HG02642 (cell line): Measurements from ENCODE around the gene MBD3L2.
"Not testable (repeated sequence)": the region's sequence is repeated elsewhere in the genome, so short reads cannot be mapped to it uniquely, and the experiment has no call there.

Source experiments
- ATAC-seq: cut with Tn5 transposase; IDR thresholded peaks from one replicate; pipeline ENCODE4 v1.9.1; 2021; ENCODE audit warnings: mild to moderate bottlenecking; ENCODE audit not compliant: unreplicated experiment, poor library complexity

The MBD3L2 gene

DNA sequence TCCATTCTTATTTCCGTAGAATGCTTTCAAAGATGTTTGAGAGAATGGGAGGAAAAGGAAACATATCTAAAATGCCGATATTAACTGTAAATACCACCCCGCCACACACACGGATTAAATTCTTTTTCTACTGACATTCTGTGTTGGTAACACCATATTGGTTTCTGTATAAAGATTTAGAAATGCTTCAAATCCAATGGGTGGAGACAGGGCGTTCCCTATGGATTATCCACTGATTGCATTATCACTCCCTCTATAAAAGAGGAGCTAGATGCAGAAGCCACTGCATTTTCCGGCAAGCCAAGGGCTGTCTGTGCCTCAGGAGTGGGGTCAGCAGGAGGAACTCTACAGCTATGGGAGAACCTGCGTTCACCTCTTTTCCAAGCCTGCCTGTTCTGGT is at the start of gene MBD3L2:
TSS of gene MBD3L2 (plus strand) at position 301 of the 400 bp plus-strand sequence. CDS start at position 354, 53 bp downstream.
- not testable (repeated sequence) for ATAC-seq

DNA sequence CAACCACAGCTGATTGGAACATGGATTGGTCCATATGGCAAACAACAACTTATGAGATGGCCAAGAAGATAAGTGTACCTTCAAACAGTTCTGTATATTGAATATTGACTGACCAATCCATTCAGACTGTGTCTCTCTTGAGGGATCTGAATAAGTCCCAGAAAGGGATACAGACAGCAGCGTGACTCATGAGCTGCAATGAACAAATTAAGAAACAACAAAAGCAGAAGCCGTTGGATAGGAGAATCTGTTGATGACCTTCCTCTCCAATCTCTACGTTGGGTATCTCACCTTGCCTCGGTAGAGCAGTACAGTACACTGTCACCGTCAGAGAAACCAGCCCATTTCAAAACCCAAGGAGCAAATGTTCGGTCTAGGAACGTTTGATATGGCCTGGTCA is 49.2 kb upstream of the MBD3L2 start:
- no peak for ATAC-seq

DNA sequence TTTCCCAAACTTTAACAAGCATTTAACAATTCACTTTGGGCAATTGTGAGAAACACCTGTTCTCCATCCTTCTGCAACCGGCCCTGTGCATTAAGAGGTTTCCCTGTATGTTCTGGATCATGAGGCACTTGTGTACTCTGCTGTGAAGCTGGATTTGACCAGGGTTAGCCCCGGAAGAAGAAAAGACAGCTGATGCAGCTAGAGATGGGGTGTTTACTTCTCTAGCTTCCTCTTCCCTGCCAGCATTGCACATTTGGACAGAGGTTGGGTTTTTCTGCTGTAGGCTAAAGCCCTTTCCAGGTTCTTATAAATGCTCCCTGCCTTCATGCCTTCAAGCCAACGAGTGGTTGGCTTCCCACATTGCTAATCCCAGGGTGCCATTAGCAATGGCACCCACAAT is 48.8 kb upstream of the MBD3L2 start:
- ATAC-seq, result no peak

GRCh38 chr19:7000816-7001215 is 48.3 kb upstream of the MBD3L2 start:
- no peak for ATAC-seq

DNA sequence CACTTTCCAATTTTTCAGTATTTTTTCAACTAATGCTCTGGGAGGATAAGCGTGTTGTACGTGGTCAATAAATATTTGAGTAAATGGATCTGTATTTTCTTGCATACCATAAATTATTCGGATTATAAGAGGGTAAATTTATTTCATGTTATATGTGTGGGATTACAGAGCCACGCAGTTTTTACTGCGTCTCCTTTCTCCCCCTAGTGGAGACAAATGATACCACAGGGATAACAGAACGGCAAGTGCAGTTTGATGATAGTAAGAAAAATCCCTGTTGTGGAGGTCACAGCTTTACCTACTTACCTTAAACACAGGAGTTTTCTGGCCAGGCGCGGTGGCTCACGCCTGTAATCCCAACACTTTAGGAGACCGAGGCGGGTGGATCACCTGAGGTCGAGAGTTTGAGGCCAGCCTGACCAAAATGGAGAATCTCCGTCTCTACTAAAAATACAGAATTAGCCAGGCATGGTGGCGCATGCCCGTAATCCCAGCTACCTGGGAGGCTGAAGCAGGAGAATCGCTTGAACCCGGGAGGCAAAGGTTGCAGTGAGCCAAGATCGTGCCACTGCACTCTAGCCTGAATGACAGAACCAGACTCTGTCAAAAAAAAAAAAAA is 44.7 kb upstream of the MBD3L2 start:
- ATAC-seq, result no peak

- no peak for ATAC-seq
These were observed 42.9 kb upstream of the MBD3L2 start for GRCh38 chr19:7006135-7006704.

- no peak for ATAC-seq
These were observed 41.3 kb upstream of the MBD3L2 start for GRCh38 chr19:7007859-7008258.

- no peak for ATAC-seq
These were observed 38.2 kb upstream of the MBD3L2 start for GRCh38 chr19:7010722-7011593.

GRCh38 chr19:7013678-7014077 is 35.4 kb upstream of the MBD3L2 start:
- no peak for ATAC-seq

DNA sequence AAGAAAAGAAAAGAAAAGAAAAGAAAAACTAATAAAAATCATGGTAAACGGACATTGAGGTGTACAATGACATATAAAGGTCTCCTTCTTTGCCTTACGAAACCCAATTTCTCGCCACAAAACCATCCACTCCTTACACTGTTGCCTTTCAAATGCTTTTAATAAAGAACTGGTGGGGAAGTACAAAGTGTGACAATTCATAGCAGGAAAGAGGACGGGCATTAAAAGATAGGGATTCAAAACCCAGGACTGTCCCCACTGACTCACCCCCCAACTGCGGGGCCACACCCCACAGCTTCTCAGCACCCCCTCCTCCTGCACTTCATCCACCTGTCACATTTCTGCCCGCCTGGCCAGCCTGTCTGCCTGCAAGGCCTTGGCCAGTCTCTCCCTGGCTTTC is 30.3 kb upstream of the MBD3L2 start:
- ATAC-seq, result no peak

GRCh38 chr19:7021331-7021730 is 27.8 kb upstream of the MBD3L2 start, which contains the start of gene MBD3L2B:
TSS of gene MBD3L2B (minus strand) at chr19:7021431. CDS start at chr19:7021397, 34 bp downstream.
- not testable (repeated sequence) for ATAC-seq

GRCh38 chr19:7028790-7029189 is 20.3 kb upstream of the MBD3L2 start:
- ATAC-seq, result not testable (repeated sequence)

GRCh38 chr19:7030278-7030677 is 18.8 kb upstream of the MBD3L2 start, which contains the start of gene MBD3L5:
TSS of gene MBD3L5 (plus strand) at chr19:7030578. CDS start at chr19:7030612, 34 bp downstream.
- not testable (repeated sequence) for ATAC-seq

- not testable (repeated sequence) for ATAC-seq
These were observed 9.0 kb upstream of the MBD3L2 start, which contains the start of gene MBD3L4 for GRCh38 chr19:7040079-7040478. TSS of gene MBD3L4 (minus strand) at chr19:7040179. CDS start at chr19:7040144, 35 bp downstream.

GRCh38 chr19:7041563-7041962 is 7.6 kb upstream of the MBD3L2 start:
- not testable (repeated sequence) for ATAC-seq

- ATAC-seq, result not testable (repeated sequence)
These were observed 2.3 kb downstream of the MBD3L2 start for GRCh38 chr19:7051421-7051820.

- not testable (repeated sequence) for ATAC-seq
These were observed 3.8 kb downstream of the MBD3L2 start for GRCh38 chr19:7052896-7053295.

DNA sequence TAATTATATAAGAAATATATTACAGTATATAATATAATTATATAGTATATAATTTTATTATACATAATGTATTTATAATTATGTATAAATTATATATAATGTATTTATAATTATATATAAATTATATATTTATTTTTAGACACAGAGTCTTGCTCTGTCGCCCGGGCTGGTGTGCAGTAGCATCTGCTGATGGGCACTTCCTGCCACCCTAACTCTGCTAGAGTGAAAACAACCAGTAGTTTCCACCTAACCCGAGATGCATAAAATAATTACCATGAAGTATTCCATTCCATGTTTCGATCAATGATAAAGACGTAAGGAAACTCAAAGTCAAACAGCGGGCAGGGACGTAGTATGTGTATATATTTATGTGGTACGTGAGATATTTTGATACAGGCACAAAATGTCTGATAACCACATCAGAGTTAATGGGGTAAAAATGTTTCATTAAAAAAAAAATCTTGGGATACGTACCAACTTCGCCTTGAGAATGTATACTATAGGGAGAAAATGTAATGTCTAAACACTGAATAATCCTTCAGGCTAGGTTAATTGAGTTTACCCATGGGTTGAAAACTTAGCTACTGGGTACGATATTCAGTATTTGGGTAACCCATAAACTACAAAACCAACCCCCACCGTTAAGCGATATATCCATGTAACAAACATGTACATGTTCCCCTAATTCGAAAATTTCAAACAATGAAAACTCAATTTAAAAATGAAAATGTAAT is 5.7 kb downstream of the MBD3L2 start:
- ATAC-seq, result not testable (repeated sequence)

GRCh38 chr19:7055679-7056078 is 6.6 kb downstream of the MBD3L2 start:
- ATAC-seq, result not testable (repeated sequence)

GRCh38 chr19:7056371-7056770 is 7.2 kb downstream of the MBD3L2 start:
- not testable (repeated sequence) for ATAC-seq
